ENCODE data around the gene MTERF1. TPM values are rescaled to one million over a fixed set of nuclear protein-coding genes. Genes with fewer than 3 reads are reported as not detected.

Gene MTERF1
- total and polyA plus RNA-seq, 2 of the 13 experiments (the other 11 are each of a cell fraction or from before 2014, with no cell fraction given), result 5.5 to 19.3 TPM

DNA sequence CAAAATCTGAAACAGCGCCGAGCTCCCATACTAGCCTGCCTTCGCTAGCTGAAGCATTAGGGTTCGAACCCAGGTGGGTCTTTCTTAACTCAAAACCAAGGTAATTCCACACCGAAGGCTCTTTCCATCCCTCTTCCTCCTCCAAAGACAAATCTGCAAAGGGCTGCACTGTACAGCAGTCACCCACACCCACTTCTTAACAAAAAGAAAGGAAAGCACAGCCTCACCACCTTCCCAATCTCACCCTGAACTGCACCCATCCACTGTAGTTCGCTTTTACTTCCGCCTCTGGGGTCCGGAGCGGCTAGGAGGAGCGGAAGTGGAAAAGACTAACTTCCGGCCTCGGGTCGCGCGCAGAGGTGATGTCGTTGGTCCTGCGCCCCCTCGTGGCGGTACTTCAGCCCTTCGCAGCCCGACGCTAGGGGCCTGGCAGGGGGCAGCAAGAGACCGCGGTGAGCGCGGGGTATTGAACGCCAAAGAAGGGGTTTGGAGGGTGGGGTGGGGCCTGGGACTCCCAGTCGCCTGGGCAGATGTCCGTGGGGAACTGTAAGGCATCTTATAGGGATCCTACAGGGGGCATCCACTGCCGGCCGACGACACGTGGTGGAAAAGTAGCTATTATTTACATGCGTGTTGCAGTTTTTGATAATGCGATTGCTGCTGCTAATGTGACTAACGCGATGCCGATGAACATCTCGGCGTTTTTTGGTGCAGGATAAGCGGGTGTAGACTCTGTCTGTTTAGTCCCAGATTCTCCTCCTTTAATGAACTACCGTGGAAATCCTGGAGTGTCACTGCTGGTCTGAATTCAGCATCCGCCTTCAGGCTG is at the start of gene MTERF1 (continued):
- TF ChIP-seq, protein P1, sequence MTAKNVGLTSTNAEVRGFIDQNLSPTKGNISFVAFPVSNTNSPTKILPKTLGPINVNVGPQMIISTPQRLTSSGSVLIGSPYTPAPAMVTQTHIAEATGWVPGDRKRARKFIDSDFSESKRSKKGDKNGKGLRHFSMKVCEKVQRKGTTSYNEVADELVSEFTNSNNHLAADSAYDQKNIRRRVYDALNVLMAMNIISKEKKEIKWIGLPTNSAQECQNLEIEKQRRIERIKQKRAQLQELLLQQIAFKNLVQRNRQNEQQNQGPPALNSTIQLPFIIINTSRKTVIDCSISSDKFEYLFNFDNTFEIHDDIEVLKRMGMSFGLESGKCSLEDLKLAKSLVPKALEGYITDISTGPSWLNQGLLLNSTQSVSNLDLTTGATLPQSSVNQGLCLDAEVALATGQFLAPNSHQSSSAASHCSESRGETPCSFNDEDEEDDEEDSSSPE (CRISPR knock-in tag; IDR thresholded peaks at IDR 0.05), result peak; percentile 78
- TF ChIP-seq, protein P2, sequence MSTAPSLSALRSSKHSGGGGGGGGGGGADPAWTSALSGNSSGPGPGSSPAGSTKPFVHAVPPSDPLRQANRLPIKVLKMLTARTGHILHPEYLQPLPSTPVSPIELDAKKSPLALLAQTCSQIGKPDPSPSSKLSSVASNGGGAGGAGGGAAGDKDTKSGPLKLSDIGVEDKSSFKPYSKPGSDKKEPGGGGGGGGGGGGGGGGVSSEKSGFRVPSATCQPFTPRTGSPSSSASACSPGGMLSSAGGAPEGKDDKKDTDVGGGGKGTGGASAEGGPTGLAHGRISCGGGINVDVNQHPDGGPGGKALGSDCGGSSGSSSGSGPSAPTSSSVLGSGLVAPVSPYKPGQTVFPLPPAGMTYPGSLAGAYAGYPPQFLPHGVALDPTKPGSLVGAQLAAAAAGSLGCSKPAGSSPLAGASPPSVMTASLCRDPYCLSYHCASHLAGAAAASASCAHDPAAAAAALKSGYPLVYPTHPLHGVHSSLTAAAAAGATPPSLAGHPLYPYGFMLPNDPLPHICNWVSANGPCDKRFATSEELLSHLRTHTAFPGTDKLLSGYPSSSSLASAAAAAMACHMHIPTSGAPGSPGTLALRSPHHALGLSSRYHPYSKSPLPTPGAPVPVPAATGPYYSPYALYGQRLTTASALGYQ (CRISPR knock-in tag; IDR thresholded peaks at IDR 0.05), result no peak
- TF ChIP-seq CEBPB (IDR thresholded peaks at IDR 0.05; ENCODE audit: borderline replicate concordance, low read depth, low read length) (no peak), CBX5 (CRISPR knock-in tag; IDR thresholded peaks at IDR 0.05; ENCODE audit: borderline replicate concordance) (peak; percentile 93; the same call in 1 of the 2 replicates), TCF7L2 (IDR thresholded peaks at IDR 0.05; ENCODE audit: low read depth, low read length) (no peak), EEA1 (CRISPR knock-in tag; IDR thresholded peaks at IDR 0.05; ENCODE audit: borderline replicate concordance) (peak; percentile 59; the same call in 1 of the 2 replicates), TCF12 (IDR thresholded peaks at IDR 0.05) (no peak), TCF12 (CRISPR knock-in tag; IDR thresholded peaks at IDR 0.05) (no peak), ZKSCAN1 (IDR thresholded peaks at IDR 0.05; ENCODE audit: low read length) (no peak), ZNF446 (CRISPR knock-in tag; IDR thresholded peaks at IDR 0.05) (no peak), BORCS8-MEF2B (CRISPR knock-in tag; IDR thresholded peaks at IDR 0.05) (peak; percentile 87), MEIS1 (CRISPR knock-in tag; IDR thresholded peaks at IDR 0.05; ENCODE audit: borderline replicate concordance) (peak; percentile 40; the same call in 1 of the 2 replicates), NR2C2 (CRISPR knock-in tag; IDR thresholded peaks at IDR 0.05; ENCODE audit: borderline replicate concordance) (peak; percentile 92), ZNF703 (CRISPR knock-in tag; IDR thresholded peaks at IDR 0.05; ENCODE audit: borderline replicate concordance) (no peak), ZBTB8A (CRISPR knock-in tag; IDR thresholded peaks at IDR 0.05; ENCODE audit: borderline replicate concordance, low read depth) (no peak), ZNF510 (CRISPR knock-in tag; IDR thresholded peaks at IDR 0.05; ENCODE audit: low read depth) (no peak), HOXA9 (CRISPR knock-in tag; IDR thresholded peaks at IDR 0.05; ENCODE audit: borderline replicate concordance) (no peak), KDM5B (CRISPR knock-in tag; IDR thresholded peaks at IDR 0.05; ENCODE audit: borderline replicate concordance) (peak; percentile 88; the same call in 1 of the 2 replicates)
- TF ChIP-seq, protein P3, sequence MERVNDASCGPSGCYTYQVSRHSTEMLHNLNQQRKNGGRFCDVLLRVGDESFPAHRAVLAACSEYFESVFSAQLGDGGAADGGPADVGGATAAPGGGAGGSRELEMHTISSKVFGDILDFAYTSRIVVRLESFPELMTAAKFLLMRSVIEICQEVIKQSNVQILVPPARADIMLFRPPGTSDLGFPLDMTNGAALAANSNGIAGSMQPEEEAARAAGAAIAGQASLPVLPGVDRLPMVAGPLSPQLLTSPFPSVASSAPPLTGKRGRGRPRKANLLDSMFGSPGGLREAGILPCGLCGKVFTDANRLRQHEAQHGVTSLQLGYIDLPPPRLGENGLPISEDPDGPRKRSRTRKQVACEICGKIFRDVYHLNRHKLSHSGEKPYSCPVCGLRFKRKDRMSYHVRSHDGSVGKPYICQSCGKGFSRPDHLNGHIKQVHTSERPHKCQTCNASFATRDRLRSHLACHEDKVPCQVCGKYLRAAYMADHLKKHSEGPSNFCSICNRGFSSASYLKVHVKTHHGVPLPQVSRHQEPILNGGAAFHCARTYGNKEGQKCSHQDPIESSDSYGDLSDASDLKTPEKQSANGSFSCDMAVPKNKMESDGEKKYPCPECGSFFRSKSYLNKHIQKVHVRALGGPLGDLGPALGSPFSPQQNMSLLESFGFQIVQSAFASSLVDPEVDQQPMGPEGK (CRISPR knock-in tag; IDR thresholded peaks at IDR 0.05), result peak; percentile 84
- TF ChIP-seq, protein P4, sequence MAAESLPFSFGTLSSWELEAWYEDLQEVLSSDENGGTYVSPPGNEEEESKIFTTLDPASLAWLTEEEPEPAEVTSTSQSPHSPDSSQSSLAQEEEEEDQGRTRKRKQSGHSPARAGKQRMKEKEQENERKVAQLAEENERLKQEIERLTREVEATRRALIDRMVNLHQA (CRISPR knock-in tag; IDR thresholded peaks at IDR 0.05), result no peak
- TF ChIP-seq, protein P5, sequence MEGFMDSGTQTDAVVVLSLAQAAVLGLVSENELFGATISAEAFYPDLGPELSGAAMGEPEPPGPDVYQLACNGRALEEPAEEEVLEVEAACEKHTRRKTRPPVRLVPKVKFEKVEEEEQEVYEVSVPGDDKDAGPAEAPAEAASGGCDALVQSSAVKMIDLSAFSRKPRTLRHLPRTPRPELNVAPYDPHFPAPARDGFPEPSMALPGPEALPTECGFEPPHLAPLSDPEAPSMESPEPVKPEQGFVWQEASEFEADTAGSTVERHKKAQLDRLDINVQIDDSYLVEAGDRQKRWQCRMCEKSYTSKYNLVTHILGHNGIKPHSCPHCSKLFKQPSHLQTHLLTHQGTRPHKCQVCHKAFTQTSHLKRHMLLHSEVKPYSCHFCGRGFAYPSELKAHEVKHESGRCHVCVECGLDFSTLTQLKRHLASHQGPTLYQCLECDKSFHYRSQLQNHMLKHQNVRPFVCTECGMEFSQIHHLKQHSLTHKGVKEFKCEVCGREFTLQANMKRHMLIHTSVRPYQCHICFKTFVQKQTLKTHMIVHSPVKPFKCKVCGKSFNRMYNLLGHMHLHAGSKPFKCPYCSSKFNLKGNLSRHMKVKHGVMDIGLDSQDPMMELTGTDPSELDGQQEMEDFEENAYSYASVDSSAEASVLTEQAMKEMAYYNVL (CRISPR knock-in tag; IDR thresholded peaks at IDR 0.05; ENCODE audit: borderline replicate concordance), result no peak; the same call in 1 of the 2 replicates
